ENCODE measurements around the gene MMP2.

DNA sequence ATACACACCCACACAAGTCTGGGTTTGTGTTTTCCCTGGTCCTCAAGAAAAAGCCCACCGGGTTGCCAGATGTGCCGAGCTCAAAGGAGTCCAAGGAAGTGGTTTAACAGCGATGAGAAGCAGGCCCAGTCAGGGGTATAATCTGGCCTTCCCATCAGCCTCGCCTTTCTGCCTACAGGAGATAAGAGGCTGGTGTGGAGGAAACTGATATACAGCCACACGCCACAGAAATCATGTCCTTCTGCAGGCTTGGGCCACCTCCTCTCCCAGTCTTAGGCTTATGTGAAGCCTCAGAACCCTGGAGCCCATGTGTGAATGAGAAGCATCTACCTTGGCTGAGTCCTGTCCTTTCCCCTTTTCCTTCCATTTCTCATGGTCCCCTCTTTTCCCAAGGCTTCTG lies 43.6 kb upstream of the MMP2 start:
- TF ChIP-seq POLR2A (IDR thresholded peaks at IDR 0.05; ENCODE audit: low read depth) (no peak), POLR2AphosphoS5 (IDR thresholded peaks at IDR 0.05) (no peak)
- TF ChIP-seq, protein P1, sequence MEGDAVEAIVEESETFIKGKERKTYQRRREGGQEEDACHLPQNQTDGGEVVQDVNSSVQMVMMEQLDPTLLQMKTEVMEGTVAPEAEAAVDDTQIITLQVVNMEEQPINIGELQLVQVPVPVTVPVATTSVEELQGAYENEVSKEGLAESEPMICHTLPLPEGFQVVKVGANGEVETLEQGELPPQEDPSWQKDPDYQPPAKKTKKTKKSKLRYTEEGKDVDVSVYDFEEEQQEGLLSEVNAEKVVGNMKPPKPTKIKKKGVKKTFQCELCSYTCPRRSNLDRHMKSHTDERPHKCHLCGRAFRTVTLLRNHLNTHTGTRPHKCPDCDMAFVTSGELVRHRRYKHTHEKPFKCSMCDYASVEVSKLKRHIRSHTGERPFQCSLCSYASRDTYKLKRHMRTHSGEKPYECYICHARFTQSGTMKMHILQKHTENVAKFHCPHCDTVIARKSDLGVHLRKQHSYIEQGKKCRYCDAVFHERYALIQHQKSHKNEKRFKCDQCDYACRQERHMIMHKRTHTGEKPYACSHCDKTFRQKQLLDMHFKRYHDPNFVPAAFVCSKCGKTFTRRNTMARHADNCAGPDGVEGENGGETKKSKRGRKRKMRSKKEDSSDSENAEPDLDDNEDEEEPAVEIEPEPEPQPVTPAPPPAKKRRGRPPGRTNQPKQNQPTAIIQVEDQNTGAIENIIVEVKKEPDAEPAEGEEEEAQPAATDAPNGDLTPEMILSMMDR (IDR thresholded peaks at IDR 0.05) = no peak

All from esophagus muscularis mucosa (tissue), 3 donors.